ENCODE measurements around the gene PRKCE.

GRCh38 chr2:45773909-45774308 is 122.4 kb downstream of the PRKCE start:
- TF ChIP-seq GATA2 (IDR thresholded peaks at IDR 0.05; ENCODE audit: low read depth, low read length), result no peak
- TF ChIP-seq GATA3 (IDR thresholded peaks at IDR 0.05; ENCODE audit: low read depth, low read length), result no peak
